NCI-H345 treated with DMSO at 0.1 percent for 48 hours (cell line): Measurements from ENCODE around the gene TTC39A.

Source experiments
- DNase-seq: peaks from one replicate; lab custom pipeline; 2025; ENCODE audit not compliant: unreplicated experiment; lab: John Stamatoyannopoulos, UW

Gene TTC39A

GRCh38 chr1:51316113-51316845, 14.1 kb downstream of the TTC39A start:
- no peak for DNase-seq

- DNase-seq: no peak
These were observed 15.4 kb downstream of the TTC39A start for GRCh38 chr1:51314974-51315373.

- DNase-seq: no peak
These were observed 16.2 kb downstream of the TTC39A start for GRCh38 chr1:51313961-51314777.

GRCh38 chr1:51313268-51313852, 17.0 kb downstream of the TTC39A start:
- no peak for DNase-seq

GRCh38 chr1:51312718-51313117, 17.6 kb downstream of the TTC39A start:
- no peak for DNase-seq

- no peak for DNase-seq
These were observed 18.5 kb downstream of the TTC39A start for GRCh38 chr1:51311826-51312225.

GRCh38 chr1:51310871-51311613, 19.3 kb downstream of the TTC39A start:
- DNase-seq: no peak

- no peak for DNase-seq
These were observed 21.1 kb downstream of the TTC39A start for GRCh38 chr1:51309291-51309690.

- no peak for DNase-seq
These were observed 21.7 kb downstream of the TTC39A start for GRCh38 chr1:51308636-51309035.

- no peak for DNase-seq
These were observed 23.4 kb downstream of the TTC39A start for GRCh38 chr1:51306950-51307349.

- DNase-seq: no peak
These were observed 25.0 kb downstream of the TTC39A start for GRCh38 chr1:51305371-51305823.

- DNase-seq: no peak
These were observed 26.0 kb downstream of the TTC39A start for GRCh38 chr1:51304360-51304759.

- DNase-seq: no peak
These were observed 26.6 kb downstream of the TTC39A start for GRCh38 chr1:51303751-51304251.

GRCh38 chr1:51303315-51303714, 27.0 kb downstream of the TTC39A start:
- no peak for DNase-seq

- DNase-seq: no peak
These were observed 27.6 kb downstream of the TTC39A start for GRCh38 chr1:51302746-51303145.

- DNase-seq: no peak
These were observed 28.1 kb downstream of the TTC39A start for GRCh38 chr1:51302270-51302669.

- DNase-seq: no peak
These were observed 28.6 kb downstream of the TTC39A start for GRCh38 chr1:51301844-51302162.

GRCh38 chr1:51301152-51301843, 29.1 kb downstream of the TTC39A start:
- DNase-seq: no peak

GRCh38 chr1:51299981-51300670, 30.2 kb downstream of the TTC39A start:
- no peak for DNase-seq
